Endothelial cell of umbilical vein (primary cell): ENCODE measurements around the gene PRDM16.

ENCODE experiments used
- EZH2 ChIP-seq: IDR thresholded peaks from 2 replicates; pipeline ENCODE4 v1.6.1; 2012; ENCODE audit warnings: borderline replicate concordance, low read depth, mild to moderate bottlenecking, moderate library complexity, low read length, inconsistent platforms; ENCODE audit not compliant: severe bottlenecking
- GATA2 ChIP-seq: IDR thresholded peaks from 2 replicates; pipeline ENCODE4 v1.7.0; 2011; ENCODE audit warnings: low read depth, mild to moderate bottlenecking, moderate library complexity, mixed read lengths, low read length; ENCODE audit not compliant: insufficient read length, insufficient read depth
- JUN ChIP-seq: IDR thresholded peaks from 2 replicates; pipeline ENCODE4 v1.6.1; 2011; ENCODE audit warnings: borderline replicate concordance, low read depth; ENCODE audit not compliant: insufficient read length, insufficient read depth
- POLR2A ChIP-seq: IDR thresholded peaks from 2 replicates; pipeline ENCODE4 v1.6.1; 2012; ENCODE audit warnings: low read depth, mild to moderate bottlenecking, control low read depth, low read length
- POLR2AphosphoS5 ChIP-seq: IDR thresholded peaks from 2 replicates; pipeline ENCODE4 v1.6.1; 2012; ENCODE audit warnings: low read depth, mild to moderate bottlenecking, control low read depth, low read length, moderate library complexity; ENCODE audit not compliant: insufficient read depth
- TF ChIP-seq, protein P1 (sequence below), 2 donors: IDR thresholded peaks; 1 replicate in 1 of 2; 2 replicates in 1 of 2; pipeline ENCODE4 v1.5.1; 2011; ENCODE audit warnings: low read length in 2 of 2, mild to moderate bottlenecking in 2 of 2, moderate library complexity in 2 of 2, control low read depth in 1 of 2, inconsistent platforms in 1 of 2, low read depth in 1 of 2; ENCODE audit not compliant: insufficient read depth in 1 of 2; ENCODE audit errors: extremely low read depth in 1 of 2
- TF ChIP-seq, protein P2 (sequence below): IDR thresholded peaks from 2 replicates; pipeline ENCODE4 v1.6.1; 2011; ENCODE audit not compliant: insufficient read depth, insufficient read length

DNA sequence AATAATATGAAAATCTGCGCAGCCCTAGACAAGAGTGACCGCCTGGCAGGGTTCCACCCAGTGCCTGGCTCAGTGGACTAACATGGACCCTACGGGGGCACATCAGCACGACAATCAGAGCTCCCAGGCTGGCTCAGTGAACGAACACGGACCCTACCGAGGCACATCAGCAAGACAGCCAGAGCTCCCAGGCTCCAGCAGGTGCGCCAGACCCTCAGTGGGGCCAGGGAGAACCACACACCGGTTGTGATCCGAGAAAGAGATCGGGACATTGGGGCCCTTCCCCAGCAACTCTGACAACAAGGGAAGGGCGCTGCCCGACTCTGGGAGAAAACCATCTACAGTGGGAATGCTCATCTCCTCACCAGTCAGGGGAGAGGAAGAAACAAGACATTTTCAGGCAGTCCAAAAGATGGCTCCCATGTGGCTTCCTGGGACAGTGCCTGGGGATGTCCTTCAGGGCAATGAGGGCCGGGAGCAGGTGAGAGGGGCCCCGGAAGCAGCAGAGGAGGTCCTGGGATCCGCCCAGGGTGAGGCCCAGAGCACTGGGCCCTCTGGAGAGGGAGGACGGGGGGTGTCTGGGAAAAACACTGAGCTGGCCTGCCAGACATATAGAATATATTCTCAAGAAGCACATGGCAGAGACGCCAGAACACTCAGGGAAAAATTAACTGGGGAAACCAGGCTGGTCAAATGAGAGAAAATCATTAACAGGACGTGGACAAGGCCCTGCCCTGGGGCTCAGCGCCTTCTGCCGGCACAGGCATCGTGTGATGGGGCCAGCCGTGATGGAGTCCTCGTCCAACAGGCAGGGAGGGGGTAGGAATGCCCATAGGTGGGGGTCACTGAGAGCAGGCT, 390.3 kb downstream of the PRDM16 start:
- TF ChIP-seq EZH2 (no peak), POLR2AphosphoS5 (no peak), POLR2A (no peak), GATA2 (no peak), JUN (no peak)
- TF ChIP-seq, protein P1, sequence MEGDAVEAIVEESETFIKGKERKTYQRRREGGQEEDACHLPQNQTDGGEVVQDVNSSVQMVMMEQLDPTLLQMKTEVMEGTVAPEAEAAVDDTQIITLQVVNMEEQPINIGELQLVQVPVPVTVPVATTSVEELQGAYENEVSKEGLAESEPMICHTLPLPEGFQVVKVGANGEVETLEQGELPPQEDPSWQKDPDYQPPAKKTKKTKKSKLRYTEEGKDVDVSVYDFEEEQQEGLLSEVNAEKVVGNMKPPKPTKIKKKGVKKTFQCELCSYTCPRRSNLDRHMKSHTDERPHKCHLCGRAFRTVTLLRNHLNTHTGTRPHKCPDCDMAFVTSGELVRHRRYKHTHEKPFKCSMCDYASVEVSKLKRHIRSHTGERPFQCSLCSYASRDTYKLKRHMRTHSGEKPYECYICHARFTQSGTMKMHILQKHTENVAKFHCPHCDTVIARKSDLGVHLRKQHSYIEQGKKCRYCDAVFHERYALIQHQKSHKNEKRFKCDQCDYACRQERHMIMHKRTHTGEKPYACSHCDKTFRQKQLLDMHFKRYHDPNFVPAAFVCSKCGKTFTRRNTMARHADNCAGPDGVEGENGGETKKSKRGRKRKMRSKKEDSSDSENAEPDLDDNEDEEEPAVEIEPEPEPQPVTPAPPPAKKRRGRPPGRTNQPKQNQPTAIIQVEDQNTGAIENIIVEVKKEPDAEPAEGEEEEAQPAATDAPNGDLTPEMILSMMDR (IDR thresholded peaks at IDR 0.05; ENCODE audit: extremely low read depth in 1 of 2, insufficient read depth in 1 of 2, low read depth in 1 of 2, low read length in 2 of 2): no peak
- TF ChIP-seq, protein P2, sequence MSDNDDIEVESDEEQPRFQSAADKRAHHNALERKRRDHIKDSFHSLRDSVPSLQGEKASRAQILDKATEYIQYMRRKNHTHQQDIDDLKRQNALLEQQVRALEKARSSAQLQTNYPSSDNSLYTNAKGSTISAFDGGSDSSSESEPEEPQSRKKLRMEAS: no peak
